Measurements from ENCODE around the gene RAC2.

The RAC2 gene

GRCh38 chr22:37225481-37225880 is 18.6 kb downstream of the RAC2 start:
- DNase-seq (ENCODE audit: low read depth in 2 of 2): peak in 1 of 2 donors; percentile 23
- H3K4me3 ChIP-seq (replicated peaks in 1 of 2; ENCODE audit: low read depth in 2 of 2, low read length in 2 of 2): no peak overlapping the region
- TF ChIP-seq CTCF (IDR thresholded peaks at IDR 0.05; ENCODE audit: low read depth, low read length): peak; percentile 8

GRCh38 chr22:37224757-37225420 is 19.2 kb downstream of the RAC2 start:
- no peak for DNase-seq (ENCODE audit: low read depth in 2 of 2)
- no peak overlapping the region for H3K4me3 ChIP-seq (replicated peaks in 1 of 2; ENCODE audit: low read depth in 2 of 2, low read length in 2 of 2)
- no peak for TF ChIP-seq CTCF (IDR thresholded peaks at IDR 0.05; ENCODE audit: low read depth, low read length)

GRCh38 chr22:37223965-37224551 is 20.0 kb downstream of the RAC2 start:
- no peak for DNase-seq (ENCODE audit: low read depth in 2 of 2)
- TF ChIP-seq CTCF (IDR thresholded peaks at IDR 0.05; ENCODE audit: low read depth, low read length): no peak
- H3K4me3 ChIP-seq (replicated peaks in 1 of 2; ENCODE audit: low read depth in 2 of 2, low read length in 2 of 2): no peak overlapping the region

- no peak overlapping the region for H3K4me3 ChIP-seq (replicated peaks in 1 of 2; ENCODE audit: low read depth in 2 of 2, low read length in 2 of 2)
- DNase-seq (ENCODE audit: low read depth in 2 of 2): no peak
- no peak for TF ChIP-seq CTCF (IDR thresholded peaks at IDR 0.05; ENCODE audit: low read depth, low read length)
Measured at GRCh38 chr22:37222440-37222971, 21.6 kb downstream of the RAC2 start.

- no peak overlapping the region for H3K4me3 ChIP-seq (replicated peaks in 1 of 2; ENCODE audit: low read depth in 2 of 2, low read length in 2 of 2)
- TF ChIP-seq CTCF (IDR thresholded peaks at IDR 0.05; ENCODE audit: low read depth, low read length): no peak
- no peak for DNase-seq (ENCODE audit: low read depth in 2 of 2)
Measured at GRCh38 chr22:37221424-37222333, 22.4 kb downstream of the RAC2 start.

GRCh38 chr22:37220543-37220981 is 23.5 kb downstream of the RAC2 start:
- peak in 1 of 2 donors; percentile 13 for DNase-seq (ENCODE audit: low read depth in 2 of 2)
- H3K4me3 ChIP-seq (replicated peaks in 1 of 2; ENCODE audit: low read depth in 2 of 2, low read length in 2 of 2): no peak overlapping the region
- no peak for TF ChIP-seq CTCF (IDR thresholded peaks at IDR 0.05; ENCODE audit: low read depth, low read length)
